GM12875 (cell line): ENCODE results near the gene PER1.

Experiments used
- H3K4me3 ChIP-seq: one replicate; pipeline ENCODE4 v1.5.1; 2011; ENCODE audit warnings: low read depth, low read length, control low read depth
- TF ChIP-seq, protein P1 (sequence below): IDR thresholded peaks from 2 replicates; pipeline ENCODE4 v1.5.1; 2011; ENCODE audit warnings: low read depth, mild to moderate bottlenecking, control low read depth, inconsistent platforms, low read length, moderate library complexity, borderline replicate concordance; ENCODE audit not compliant: insufficient read depth

Gene PER1

DNA sequence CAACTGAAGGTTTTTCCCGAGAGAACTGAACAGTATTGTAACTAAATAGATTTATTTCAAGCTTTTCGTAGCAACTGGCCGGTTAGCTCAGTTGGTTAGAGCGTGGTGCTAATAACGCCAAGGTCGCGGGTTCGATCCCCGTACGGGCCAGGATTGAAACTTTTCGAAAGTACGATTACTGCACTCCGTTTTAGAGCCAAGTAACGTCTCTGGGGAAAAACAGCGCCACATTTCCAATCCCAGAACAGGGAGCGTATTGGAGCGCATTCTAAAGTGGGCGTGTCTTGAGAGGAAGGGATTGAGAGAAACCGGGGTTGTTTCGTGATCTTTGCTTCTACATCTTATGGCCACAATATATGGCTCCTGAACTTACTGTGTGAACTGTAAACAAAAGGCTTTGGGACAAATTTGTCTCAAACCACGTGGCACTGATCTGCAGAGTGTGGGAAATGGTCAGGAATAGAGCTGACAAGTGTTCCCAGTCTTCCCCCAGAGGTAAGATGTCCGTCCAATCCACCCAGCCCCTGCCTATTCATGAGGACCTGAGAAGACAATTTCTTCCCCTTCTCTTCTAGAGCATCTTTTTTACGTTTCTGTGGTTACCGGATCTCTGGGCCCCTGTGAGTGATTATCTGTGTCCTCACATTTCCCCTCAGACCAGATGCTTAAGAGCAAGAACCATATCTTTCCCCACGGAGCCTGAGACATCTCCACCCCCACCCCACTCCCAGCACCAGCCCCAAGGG is 35.5 kb upstream of the PER1 start:
- H3K4me3 ChIP-seq: peak overlapping the region; percentile 97
- TF ChIP-seq, protein P1, sequence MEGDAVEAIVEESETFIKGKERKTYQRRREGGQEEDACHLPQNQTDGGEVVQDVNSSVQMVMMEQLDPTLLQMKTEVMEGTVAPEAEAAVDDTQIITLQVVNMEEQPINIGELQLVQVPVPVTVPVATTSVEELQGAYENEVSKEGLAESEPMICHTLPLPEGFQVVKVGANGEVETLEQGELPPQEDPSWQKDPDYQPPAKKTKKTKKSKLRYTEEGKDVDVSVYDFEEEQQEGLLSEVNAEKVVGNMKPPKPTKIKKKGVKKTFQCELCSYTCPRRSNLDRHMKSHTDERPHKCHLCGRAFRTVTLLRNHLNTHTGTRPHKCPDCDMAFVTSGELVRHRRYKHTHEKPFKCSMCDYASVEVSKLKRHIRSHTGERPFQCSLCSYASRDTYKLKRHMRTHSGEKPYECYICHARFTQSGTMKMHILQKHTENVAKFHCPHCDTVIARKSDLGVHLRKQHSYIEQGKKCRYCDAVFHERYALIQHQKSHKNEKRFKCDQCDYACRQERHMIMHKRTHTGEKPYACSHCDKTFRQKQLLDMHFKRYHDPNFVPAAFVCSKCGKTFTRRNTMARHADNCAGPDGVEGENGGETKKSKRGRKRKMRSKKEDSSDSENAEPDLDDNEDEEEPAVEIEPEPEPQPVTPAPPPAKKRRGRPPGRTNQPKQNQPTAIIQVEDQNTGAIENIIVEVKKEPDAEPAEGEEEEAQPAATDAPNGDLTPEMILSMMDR: no peak

DNA sequence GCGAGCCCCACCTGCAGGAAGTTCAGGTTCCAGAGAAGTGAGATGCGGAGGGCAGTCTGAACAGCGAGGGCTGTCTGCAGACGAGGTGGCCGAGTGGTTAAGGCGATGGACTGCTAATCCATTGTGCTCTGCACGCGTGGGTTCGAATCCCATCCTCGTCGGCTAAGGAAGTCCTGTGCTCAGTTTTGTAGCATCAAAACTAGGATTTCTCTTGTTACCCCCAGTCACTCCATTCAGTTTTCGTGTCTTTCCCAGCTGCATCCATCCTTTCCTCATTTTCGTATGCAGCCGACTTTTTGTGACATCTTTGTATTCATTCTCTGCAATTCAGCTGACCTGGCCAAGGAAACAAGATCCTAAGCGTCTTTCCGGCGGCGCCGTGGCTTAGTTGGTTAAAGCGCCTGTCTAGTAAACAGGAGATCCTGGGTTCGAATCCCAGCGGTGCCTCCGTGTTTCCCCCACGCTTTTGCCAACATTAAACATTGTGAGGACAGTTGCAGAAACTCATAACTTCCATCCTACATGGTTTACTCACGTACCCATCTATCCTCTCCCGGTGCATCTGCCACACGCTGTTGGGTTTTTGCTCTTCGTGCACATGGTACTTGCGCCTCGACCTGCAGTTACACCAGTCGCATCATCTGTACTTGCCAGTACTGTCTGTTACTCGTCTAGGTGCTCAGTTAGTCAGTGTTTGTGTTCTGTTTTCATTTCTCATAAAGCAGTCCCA is 34.7 kb upstream of the PER1 start:
- TF ChIP-seq, protein P1: 0 out of 2 replicates have a peak, but pooled peaks have one; percentile 25
- peak overlapping the region; percentile 92 for H3K4me3 ChIP-seq

DNA sequence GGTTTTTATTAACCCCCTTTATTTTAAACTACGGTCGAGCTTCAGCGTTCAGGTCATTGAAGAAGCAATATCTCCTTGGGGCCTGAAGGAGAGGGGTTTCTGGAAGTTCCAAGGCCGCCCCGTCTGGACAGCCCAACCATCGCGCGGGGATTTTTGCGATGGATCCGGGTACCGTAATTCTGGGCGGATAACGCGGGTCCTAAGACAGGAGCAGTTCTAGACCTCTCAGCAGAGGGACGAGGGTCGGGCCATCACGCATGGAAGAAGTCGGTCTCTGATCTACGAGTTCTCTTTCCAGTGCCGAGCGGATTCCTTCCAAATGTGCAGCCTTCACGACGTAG is 34.2 kb upstream of the PER1 start:
- peak overlapping the region; percentile 92 for H3K4me3 ChIP-seq
- TF ChIP-seq, protein P1: no peak

DNA sequence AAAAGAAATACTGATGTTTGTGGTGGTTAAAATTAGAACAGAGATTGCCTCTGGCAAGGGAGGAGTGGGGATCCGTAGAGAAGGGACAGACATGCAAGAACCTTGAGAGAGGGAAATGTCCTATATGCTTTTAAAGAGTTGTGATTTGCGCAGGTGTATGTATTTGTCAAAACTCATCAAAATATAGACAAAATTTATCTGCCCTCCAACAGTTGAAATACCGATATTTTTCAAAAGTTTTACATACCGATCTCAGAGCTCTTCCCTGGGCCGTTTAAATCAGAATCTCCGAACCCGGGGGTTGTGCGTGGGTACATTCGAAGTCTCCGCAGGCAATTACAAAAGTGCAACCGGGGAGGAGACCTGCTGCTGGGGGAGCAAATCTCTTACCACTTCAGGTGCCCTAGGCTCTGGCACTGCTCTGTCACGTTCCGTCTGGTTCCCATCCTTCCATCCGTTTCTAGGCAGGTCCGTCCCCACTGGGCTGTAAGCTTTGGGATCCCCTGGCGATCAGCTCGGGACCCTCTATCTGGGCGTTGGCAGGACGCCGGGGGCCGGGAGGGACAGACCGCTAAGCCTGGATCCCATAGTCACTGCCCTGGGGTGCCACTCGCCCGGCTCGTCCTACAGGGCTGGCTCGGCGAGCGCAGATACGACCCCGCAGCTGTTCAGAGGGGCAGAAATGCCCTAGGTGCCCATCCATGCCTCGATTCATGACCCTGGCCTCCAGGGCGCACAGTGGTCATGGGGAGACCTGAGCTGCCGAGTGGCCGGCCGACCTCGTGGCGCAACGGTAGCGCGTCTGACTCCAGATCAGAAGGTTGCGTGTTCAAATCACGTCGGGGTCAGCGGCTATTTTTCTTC is 33.6 kb upstream of the PER1 start:
- peak overlapping the region; percentile 92 for H3K4me3 ChIP-seq
- TF ChIP-seq, protein P1: no peak

DNA sequence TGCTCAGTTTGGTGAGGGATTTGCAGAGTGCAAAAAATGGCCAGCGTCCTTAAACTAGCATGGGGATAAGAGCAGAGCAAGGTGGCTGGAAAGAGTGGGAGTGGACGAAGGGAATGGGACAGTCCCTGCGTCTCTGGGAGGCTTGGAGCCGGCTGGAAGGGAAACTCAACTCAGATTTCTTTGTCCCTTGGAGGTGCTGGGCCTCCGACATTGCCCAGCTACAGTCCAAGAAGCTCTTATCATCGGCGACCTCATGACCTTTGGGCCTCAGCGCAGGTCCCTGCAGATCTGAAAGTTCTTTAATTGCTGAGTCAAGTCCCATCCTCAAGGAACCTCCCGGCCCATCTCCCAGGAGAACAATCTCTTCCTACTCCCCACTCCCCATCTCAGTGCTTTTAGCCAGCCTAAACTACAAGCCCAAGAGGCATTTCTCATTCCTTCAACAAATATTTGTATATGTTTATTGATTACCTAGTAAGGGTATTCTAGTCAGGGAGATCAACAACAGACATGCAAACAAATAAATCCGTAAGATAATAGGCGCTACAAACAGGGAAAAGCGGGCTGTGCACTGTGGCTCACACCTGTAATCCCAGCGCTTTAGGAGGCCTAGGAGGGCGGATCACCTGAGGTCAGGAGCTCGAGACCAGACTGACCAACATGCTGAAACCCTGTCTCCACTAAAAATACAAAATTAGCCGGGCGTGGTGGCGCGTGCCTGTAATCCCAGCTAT is 25.0 kb upstream of the PER1 start:
- H3K4me3 ChIP-seq: peak overlapping the region; percentile 69
- TF ChIP-seq, protein P1: no peak

DNA sequence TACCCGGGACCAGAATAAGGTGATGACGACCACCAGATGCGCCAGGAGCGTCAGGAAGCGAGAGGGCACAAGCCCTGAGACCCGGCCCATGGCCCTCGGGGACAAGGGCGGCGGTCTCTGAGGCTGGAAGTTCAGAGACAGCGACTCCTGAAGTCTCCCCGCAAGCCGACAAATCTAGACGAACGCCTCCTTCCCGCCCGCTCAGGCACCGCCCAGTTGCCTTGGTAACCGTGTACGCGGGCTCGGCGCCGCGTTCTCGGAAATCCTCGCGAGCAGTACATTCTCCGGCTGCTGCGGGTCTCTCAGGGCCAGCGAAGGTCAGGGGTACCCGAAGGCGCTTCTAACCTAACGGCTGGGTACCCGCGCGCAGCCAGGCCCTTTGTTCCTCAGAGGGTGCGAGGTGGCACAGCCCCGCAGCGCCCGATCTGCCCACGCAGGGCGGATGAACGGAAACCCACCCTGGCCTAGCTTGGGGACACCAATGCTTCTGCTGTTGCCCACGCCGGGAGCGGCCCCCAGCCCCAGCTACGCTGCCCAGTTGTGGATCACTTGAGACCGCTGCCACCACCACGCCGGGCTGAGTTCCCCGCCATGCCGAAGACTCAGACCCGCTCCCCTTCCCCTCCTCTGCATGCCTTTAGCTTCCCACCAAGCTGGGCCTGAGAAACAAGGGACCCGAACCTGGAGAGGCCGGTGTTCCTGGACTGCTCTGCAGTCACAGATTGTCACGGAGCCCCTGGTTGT is 24.2 kb upstream of the PER1 start, which contains the start of gene TMEM107:
Gene TMEM107 (minus strand): TSS at position 184 of the 744 bp plus-strand sequence. CDS start 94 bp downstream, at position 90.
- H3K4me3 ChIP-seq: peak within 1 kb of the TSS; percentile 69
- TF ChIP-seq, protein P1: no peak
